ENCODE results near the gene POMT1.

The POMT1 gene

GRCh38 chr9:131522257-131523085 lies 19.8 kb downstream of the POMT1 start:
- no peaks in the 10 kb centered on the region for H3K4me1 Mint-ChIP-seq (ENCODE audit: low read depth)
- no peak overlapping the region for H3K27ac Mint-ChIP-seq

DNA sequence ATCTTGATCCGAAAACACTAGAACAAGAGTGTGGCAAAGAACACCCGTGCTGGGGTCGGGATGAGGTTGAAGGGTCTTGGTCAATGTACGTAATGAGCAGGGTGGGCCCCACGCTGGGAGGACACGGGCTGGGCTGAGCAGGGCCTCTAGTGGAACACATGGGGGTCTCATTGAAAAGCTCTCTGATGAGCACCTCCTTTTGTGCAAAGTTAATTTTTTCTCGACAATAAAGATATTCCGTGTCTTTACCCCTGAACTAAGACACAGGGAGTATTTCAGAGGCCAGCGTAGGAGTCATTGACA lies 20.3 kb downstream of the POMT1 start:
- Mint-ChIP-seq H3K27me3 (no peaks in the 10 kb centered on the region), H3K9me3 (no peaks in the 10 kb centered on the region), H3K36me3 (ENCODE audit: low read depth) (peaks cover 63% of the 10 kb centered on the region)

More at GRCh38 chr9:131522257-131523085, 19.8 kb downstream of the POMT1 start:
- no peaks in the 10 kb centered on the region for H3K27me3 Mint-ChIP-seq
- H3K4me3 Mint-ChIP-seq: no peak overlapping the region
- no peaks in the 10 kb centered on the region for H3K9me3 Mint-ChIP-seq
- H3K36me3 Mint-ChIP-seq (ENCODE audit: low read depth): peaks cover 64% of the 10 kb centered on the region

GRCh38 chr9:131523451-131524435 lies 21.0 kb downstream of the POMT1 start:
- Mint-ChIP-seq H3K27me3 (no peaks in the 10 kb centered on the region), H3K27ac (no peak overlapping the region), H3K4me3 (no peak overlapping the region), H3K36me3 (ENCODE audit: low read depth) (peaks cover 63% of the 10 kb centered on the region), H3K4me1 (ENCODE audit: low read depth) (no peaks in the 10 kb centered on the region), H3K9me3 (no peaks in the 10 kb centered on the region)

More for the DNA sequence above, 20.3 kb downstream of the POMT1 start:
- Mint-ChIP-seq H3K4me1 (ENCODE audit: low read depth) (no peaks in the 10 kb centered on the region), H3K27ac (no peak overlapping the region), H3K4me3 (no peak overlapping the region)

- Mint-ChIP-seq H3K27ac (no peak overlapping the region), H3K36me3 (ENCODE audit: low read depth) (peaks cover 58% of the 10 kb centered on the region), H3K4me3 (no peak overlapping the region), H3K4me1 (ENCODE audit: low read depth) (peaks cover 3% of the 10 kb centered on the region), H3K27me3 (no peaks in the 10 kb centered on the region), H3K9me3 (no peaks in the 10 kb centered on the region)
Measured at GRCh38 chr9:131524665-131525315, 22.1 kb downstream of the POMT1 start.

DNA sequence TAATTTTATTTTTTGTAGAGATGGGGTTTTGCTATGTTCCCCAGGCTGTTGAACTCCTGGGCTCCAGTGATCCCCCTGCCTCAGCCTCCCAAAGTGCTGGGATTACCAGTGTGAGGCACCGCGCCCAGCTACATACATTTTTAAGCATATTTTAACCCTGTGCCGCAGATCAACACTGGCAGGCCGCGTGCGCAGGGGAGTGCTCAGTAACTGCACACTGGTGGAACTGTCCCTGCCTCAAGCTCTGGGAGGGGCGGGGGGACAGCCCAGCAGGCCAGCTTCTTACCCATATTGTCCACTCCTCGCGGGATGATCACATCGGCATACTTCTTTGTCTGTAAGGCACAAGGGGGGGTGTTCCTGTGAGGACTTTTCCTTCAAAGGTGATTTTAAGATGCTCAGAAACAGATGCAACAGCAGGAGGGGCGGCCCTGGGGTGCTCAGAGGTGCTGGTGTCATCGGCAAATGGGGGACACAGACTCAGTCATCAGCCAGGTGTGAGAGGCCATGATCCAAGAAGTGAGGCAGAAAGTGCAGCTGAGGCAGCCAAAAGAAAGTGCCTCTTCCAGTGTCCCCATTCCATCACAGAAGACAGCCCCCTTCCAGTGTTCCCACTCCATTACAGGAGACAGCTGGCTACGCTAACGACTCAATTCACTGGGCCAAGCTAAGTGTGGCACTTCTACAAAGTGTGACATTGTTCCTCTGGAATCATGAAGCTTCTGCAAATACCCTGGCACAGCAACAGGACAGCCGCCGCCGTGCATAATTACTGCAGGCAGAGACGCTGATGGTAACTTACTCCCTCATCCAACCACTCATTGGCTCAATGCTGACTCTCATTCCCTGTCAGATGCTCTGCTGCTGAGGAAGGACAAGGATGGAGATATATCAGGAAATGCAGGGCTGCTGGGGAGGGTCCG lies 23.2 kb downstream of the POMT1 start:
- no peaks in the 10 kb centered on the region for H3K9me3 Mint-ChIP-seq
- H3K4me3 Mint-ChIP-seq: no peak overlapping the region
- H3K27ac Mint-ChIP-seq: no peak overlapping the region
- no peaks in the 10 kb centered on the region for H3K27me3 Mint-ChIP-seq
- peaks cover 53% of the 10 kb centered on the region for H3K36me3 Mint-ChIP-seq (ENCODE audit: low read depth)
- peaks cover 9% of the 10 kb centered on the region for H3K4me1 Mint-ChIP-seq (ENCODE audit: low read depth)

GRCh38 chr9:131528186-131528585 lies 25.5 kb downstream of the POMT1 start:
- Mint-ChIP-seq H3K27ac (peak overlapping the region; percentile 29), H3K36me3 (ENCODE audit: low read depth) (peaks cover 45% of the 10 kb centered on the region), H3K9me3 (no peaks in the 10 kb centered on the region), H3K27me3 (no peaks in the 10 kb centered on the region), H3K4me3 (peak overlapping the region; percentile 25), H3K4me1 (ENCODE audit: low read depth) (peaks cover 9% of the 10 kb centered on the region)

DNA sequence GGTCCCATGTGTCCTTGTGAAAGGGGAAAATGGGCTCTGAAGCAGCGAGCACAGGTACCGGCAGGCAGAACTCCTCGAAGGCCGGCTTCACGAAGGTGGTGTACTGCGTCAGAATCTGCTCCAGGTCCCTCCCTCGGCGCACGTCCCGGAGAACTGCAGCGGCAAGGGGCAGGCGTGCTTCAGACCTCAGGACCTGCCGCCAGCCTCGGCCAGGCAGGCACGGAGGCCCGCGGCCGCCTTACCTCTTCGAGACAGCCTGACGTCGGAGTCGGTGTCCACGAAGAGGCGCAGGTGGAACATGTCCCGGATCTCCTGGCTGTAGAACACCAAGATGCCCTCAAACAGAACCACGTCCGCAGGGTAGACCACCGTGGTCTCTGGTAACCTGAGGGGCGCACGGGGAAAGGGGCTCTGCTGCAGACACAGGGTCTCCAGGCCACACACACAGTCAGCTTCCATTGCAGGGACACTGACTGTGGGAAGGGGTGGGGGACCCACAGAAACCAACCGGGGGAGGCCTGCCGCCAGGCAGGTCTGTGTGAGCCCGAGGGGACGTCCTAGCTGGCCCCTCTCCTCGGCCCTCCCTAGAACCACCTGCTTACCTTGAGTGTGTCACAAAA lies 26.3 kb downstream of the POMT1 start:
- H3K27ac Mint-ChIP-seq: no peak overlapping the region
- no peak overlapping the region for H3K4me3 Mint-ChIP-seq
- no peaks in the 10 kb centered on the region for H3K27me3 Mint-ChIP-seq
- H3K9me3 Mint-ChIP-seq: no peaks in the 10 kb centered on the region
- H3K4me1 Mint-ChIP-seq (ENCODE audit: low read depth): peaks cover 9% of the 10 kb centered on the region
- H3K36me3 Mint-ChIP-seq (ENCODE audit: low read depth): peaks cover 40% of the 10 kb centered on the region

GRCh38 chr9:131529597-131530545 lies 27.2 kb downstream of the POMT1 start:
- H3K4me3 Mint-ChIP-seq: peak overlapping the region; percentile 88
- peaks cover 17% of the 10 kb centered on the region for H3K4me1 Mint-ChIP-seq (ENCODE audit: low read depth)
- H3K27ac Mint-ChIP-seq: peak overlapping the region; percentile 61
- no peaks in the 10 kb centered on the region for H3K27me3 Mint-ChIP-seq
- peaks cover 33% of the 10 kb centered on the region for H3K36me3 Mint-ChIP-seq (ENCODE audit: low read depth)
- no peaks in the 10 kb centered on the region for H3K9me3 Mint-ChIP-seq

DNA sequence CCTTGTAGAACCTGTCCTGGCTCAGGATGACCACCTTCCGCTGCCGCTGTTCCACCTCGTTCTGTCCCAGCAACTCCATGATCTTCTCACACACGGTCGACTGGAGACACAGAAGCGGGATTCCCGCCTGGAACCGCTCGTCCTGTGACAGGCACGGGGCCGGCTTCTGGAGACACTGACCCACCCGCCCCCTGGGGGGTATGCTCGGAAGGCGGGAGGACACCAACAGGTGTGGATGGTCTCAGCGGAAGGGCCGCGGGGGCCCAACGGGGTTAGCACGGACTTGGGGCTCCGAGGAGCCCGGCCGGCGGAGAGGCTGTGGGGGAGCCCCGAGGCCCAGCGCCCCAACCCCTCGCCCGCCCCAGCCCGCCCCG lies 27.8 kb downstream of the POMT1 start:
- peaks cover 28% of the 10 kb centered on the region for H3K36me3 Mint-ChIP-seq (ENCODE audit: low read depth)
- no peaks in the 10 kb centered on the region for H3K9me3 Mint-ChIP-seq
- peaks cover 24% of the 10 kb centered on the region for H3K4me1 Mint-ChIP-seq (ENCODE audit: low read depth)
- peak overlapping the region; percentile 88 for H3K4me3 Mint-ChIP-seq
- H3K27ac Mint-ChIP-seq: peak overlapping the region; percentile 61
- H3K27me3 Mint-ChIP-seq: no peaks in the 10 kb centered on the region

- Mint-ChIP-seq H3K4me3 (peak within 1 kb of the TSS; percentile 88), H3K27ac (peak within 1 kb of the TSS; percentile 61), H3K36me3 (ENCODE audit: low read depth) (peaks cover 22% of the 10 kb centered on the region), H3K4me1 (ENCODE audit: low read depth) (peaks cover 25% of the 10 kb centered on the region), H3K9me3 (no peaks in the 10 kb centered on the region), H3K27me3 (no peaks in the 10 kb centered on the region)
Measured at GRCh38 chr9:131530920-131531832, 28.5 kb downstream of the POMT1 start, which contains the start of gene UCK1. UCK1 (minus strand) TSS chr9:131531263; CDS start chr9:131531174, 89 bp downstream.

DNA sequence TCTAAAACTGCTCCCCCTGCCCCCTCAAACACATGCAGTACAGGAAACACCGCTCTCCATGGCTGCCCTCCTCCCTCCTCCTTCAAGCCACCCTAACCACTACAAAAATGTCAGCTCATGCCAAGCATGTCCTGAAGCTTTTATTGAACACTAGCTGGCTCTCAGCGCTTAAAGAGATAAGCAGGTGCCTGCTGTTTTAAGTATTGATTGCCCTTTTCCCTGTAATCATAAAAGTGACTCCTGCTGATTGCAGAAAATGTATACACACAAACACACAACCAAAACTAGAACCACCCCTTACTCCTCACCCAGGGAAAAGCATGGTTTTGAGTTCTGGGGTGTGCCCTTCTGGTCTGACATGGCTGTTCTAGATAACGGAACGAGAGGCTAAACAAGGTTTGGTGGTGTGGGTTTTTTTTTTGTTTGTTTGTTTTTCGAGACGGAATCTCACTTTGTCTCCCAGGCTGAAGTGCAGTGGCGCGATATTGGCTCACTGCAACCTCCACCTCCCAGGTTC lies 32.1 kb downstream of the POMT1 start:
- H3K9me3 Mint-ChIP-seq: no peaks in the 10 kb centered on the region
- H3K4me3 Mint-ChIP-seq: peak overlapping the region; percentile 17
- H3K27ac Mint-ChIP-seq: no peak overlapping the region
- no peaks in the 10 kb centered on the region for H3K36me3 Mint-ChIP-seq (ENCODE audit: low read depth)
- peaks cover 35% of the 10 kb centered on the region for H3K4me1 Mint-ChIP-seq (ENCODE audit: low read depth)
- H3K27me3 Mint-ChIP-seq: no peaks in the 10 kb centered on the region

- Mint-ChIP-seq H3K27me3 (no peaks in the 10 kb centered on the region), H3K9me3 (peaks cover 4% of the 10 kb centered on the region), H3K27ac (no peak overlapping the region), H3K36me3 (ENCODE audit: low read depth) (no peaks in the 10 kb centered on the region), H3K4me1 (ENCODE audit: low read depth) (peaks cover 35% of the 10 kb centered on the region), H3K4me3 (no peak overlapping the region)
Measured at GRCh38 chr9:131537946-131538345, 35.2 kb downstream of the POMT1 start.

Measured in stimulated activated naive CD8-positive, alpha-beta T cell treated with anti-CD3 and anti-CD28 coated beads, Interleukin-15, Interleukin-2, amounts not matched to agents 100 ng/mL and 50 ng/mL, for 24 hours (primary cell).